GM19463 (cell line): ENCODE data around the gene ERP27.

Experiments
- ATAC-seq: cut with Tn5 transposase; IDR thresholded peaks from one replicate; pipeline ENCODE4 v1.9.1; 2021; ENCODE audit warnings: mild to moderate bottlenecking, moderate library complexity; ENCODE audit not compliant: unreplicated experiment

Gene ERP27

DNA sequence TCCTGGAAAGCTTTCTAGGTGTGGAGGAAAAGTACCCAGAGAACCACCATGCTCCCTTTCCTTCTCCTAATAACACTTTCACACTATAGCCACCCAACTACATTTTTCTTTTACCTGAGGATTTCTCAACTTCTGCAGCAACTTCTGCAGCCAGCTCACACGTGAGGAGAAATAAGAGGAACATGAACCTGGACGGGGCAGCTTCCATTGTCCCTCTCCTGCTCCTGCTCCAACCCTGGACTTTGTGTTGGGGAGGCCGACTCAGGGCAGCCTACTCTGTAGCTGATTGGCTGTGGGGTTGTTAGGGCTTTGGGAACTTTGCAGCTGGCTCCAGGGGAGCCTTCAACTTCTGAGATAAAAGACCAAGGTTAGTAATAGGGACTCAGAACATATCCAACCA is at the start of gene ERP27:
Gene ERP27 (minus strand): TSS at position 237 of the 400 bp plus-strand sequence. CDS start 29 bp downstream, at position 208.
- ATAC-seq: no peak

DNA sequence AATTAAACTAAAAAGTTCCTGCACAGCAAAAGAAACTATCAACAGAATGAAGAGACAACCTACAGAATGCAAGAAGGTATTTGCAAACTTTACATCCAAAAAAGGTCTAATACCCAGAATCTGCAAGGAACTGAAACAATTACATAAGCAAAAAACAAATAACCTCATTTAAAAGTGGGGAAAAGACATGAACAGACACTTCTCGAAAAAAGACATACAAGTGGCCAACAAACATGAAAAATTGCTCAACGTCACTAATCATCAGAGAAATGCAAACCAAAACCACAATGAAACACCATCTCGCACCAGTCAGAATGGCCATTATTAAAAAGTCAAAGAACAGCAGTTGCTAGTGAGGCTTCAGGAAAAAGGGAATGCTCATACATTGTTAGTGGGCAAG is 49.7 kb upstream of the ERP27 start:
- no peak for ATAC-seq

DNA sequence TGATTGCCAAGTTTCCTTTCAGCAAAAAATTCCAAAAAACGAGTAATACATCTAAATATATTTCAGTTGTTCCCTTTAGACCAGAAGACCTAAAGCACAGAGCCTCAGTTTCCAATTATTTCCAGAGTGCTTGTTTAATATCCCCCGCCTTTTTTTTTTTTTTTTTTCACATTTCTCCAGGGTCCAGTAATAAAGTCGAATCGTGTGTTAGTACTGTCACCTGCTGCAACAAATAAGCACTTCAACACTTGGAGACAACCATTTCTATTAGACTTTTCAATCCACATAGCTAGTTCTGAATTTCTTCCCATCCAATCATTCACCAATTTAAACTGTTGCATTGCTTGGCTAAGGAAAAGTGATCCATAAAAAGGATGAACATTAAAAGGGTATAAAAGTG is 48.1 kb upstream of the ERP27 start:
- no peak for ATAC-seq

DNA sequence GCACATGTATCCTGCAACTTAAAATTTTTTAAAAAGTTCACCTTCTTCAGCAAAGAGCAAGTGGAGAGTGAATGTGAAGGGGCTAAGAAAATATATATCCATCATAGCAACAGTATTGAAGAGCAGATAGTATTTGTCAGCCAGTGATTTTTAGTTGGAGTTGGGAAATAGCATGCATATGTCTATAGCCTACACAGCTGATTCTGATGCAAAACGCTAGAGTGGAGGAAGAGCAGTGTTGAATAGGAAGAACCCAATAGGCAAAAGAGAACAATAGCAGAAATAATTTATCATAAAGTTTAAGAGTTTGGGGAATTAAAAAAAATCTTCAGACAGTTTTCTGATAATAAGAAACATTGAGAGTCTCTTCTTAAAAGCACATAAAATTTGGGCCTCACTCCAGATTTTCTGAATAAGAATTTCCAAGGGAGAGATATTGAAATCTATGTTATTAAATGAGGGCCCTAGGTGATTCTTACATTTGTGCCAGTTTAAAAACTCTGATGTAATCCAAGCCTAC is 46.5 kb upstream of the ERP27 start:
- ATAC-seq: no peak

DNA sequence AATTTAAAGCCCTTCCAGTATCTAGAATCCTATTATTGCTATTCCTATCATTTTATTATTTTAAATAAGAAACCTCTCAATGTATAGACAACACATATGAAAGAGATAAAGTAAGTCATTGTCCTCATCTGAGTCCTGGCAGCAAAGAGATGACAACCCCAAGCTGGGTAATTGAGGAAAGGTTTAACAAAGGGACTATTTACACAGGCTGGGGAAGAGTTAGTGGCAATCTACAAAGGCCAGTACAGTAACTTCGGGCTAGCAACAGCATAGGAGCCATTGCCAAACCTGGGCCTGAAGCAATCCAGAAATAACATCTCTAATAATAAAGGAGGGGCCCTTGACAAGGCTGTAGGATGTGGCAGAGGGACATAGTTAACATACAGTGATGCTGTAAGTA is 45.7 kb upstream of the ERP27 start:
- no peak for ATAC-seq

DNA sequence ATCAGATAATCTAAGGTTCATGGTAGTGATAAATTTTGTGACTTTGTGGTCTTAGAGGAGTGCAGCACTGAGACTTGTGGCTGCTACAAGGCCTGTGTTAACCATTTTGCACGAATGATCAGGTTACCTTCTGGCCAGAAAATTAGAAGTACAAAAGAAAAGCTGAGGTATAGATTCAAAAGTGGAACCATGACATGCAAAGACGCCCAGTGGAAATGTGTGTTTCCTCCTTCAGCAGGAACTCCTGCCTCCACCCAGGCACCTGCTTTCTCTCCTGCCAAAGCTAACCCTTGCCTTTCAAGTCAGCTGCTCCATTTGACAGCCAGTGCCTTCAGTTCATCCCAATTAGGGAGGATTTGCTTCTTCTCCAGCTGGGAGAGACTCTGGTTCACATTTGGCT is 44.7 kb upstream of the ERP27 start:
- no peak for ATAC-seq

DNA sequence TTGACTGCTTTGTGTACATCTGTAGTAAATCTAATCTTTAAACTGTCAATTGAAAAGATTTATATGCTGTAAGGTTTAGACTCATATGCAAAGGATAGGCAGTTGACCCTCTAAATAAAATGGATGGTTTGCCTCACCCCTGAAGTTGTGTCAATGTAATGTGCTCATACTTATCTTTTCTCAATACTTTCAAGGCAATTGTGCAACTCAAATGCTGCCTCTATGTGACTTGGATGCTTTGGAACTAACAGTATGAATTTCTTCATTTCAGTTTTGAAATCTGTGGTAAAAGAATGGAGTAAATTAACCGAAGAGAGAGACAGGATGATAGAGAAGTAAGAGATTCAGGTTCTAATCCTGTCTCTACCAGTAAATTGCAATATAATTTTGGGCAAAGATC is 44.2 kb upstream of the ERP27 start:
- no peak for ATAC-seq

DNA sequence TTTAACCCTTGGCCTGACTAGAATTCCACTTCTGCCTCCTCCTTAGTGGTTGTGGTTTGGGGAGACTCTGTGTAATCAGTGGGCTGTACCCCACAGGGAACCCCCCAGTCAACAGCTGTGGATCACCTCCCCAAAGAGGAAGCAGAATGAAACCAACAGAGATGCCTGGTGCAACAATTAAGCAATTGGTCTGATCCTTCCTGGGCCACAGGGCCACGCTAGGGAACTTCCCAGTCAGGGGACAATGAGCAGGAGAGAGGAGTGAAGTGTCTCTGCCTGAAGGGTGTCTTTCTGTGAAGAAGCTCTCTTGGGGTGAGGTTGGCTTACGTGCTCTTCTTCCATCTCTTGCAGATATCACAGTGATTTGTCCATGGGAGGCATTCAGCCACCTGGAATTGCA is 42.7 kb upstream of the ERP27 start:
- no peak for ATAC-seq

DNA sequence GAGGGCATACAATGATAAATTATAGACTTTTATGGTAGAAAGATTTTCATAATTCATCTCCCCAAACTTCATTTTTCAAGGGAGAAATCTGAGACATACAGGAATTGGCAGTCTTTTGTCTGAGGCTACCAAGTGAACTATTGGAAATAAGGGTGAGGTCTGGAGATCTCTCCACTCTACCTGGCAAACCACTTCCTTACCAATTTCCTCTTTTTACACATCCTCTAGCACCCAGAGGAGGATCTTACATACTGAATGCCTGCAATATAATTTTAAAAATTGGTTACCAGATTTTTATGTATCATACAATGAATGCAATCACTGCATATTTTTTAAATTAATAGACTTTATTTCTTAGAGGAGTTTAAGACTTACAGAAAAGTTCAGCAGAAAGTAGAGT is 41.1 kb upstream of the ERP27 start:
- no peak for ATAC-seq

DNA sequence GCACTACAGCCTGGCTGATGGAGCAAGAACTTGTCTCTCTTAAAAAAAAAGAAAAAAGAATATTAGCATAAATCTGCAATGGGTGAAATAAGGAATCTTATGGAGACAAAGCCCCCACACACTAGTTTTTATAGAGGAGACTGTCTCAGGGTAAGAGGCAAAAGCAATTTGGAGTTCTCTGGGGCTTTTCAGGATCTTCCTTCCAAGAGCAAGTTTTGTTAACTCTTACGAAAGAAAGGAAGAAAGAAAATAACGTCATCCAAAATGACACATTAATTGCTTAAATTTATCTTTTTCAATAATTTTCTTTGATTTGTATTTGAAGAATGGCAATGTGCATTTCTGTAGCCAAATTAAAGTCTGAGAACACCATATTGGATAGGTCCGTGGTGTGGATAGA is 38.3 kb upstream of the ERP27 start:
- no peak for ATAC-seq

DNA sequence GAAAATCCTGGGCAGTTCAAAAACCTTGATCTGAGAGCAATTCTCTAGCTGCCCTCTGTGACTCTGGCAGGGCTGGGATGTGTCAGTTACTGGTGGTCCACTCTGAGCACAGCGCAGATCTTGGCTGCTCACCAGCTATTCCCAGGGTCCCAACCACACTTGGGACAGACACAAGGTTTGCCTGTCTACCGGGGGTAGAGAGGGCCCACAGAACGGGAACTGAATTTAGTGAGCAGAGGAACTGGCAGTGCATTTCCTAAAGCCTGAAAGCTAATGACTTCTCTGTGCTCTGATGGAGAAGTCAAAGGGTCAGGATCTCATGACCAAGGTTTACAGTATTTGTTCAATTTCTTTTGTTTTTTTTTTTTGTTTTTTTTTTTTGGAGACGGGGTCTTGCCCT is 37.1 kb upstream of the ERP27 start:
- no peak for ATAC-seq

DNA sequence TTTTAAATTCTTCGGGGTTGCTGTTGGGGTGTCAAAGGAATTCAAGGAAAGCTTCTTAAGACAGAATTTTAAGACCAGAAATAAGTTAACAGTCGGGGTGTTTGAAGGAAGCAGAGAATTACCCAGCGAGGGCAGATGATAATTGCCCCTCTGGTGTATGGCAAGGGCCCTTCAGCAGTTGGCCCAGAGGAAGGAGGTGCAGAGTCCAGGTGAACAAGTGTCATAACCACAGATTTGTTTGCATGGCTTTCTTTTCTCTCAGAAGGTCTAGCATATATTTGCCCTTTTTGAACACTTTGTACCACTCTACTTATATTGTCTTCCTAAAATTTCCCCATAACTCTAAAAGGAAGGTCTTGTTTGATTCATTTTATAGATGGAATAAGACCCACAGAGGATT is 36.3 kb upstream of the ERP27 start:
- no peak for ATAC-seq

DNA sequence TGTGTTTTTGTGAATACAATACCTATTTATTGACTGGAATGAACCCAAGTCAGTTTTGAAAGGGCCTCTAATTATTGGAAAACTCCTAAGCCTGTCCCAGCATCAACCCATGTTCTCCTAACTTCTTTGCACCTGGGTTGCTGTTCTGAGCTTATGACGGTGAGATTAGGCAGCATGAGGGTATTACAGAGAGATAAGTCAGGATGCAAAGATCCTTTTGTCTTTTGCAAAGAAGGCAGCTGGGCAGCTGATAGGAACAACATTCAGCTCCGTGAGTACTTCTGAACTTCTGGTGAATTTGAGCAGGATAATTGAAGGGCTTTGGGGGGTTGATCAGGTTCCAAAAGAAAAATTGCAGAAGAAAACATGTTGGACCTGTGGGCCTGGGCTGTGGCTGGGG is 34.5 kb upstream of the ERP27 start, which contains the start of gene PDE6H:
Gene PDE6H (plus strand): TSS at position 227 of the 400 bp plus-strand sequence. CDS start 4,971 bp downstream, outside the sequence.
- ATAC-seq: no peak

DNA sequence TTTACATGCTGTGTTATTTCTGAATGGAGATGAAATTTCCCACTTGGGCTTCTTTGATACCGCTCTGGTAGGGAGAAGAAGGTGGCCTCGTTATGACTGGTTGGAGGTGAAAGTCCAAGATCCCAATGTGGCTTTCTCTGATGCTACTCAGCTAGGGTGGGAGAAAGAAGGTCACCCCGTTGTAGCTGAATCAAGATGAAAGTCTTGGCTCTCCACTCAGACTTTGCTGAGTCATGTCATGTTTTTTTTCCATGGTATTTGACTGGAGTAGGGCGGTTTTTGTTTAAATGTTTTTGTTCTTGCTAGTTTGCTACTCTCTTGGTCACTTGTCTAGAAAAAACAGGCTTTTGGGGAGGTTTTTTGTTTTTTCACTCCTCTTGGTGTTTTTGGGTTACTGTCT is 32.1 kb upstream of the ERP27 start:
- no peak for ATAC-seq

DNA sequence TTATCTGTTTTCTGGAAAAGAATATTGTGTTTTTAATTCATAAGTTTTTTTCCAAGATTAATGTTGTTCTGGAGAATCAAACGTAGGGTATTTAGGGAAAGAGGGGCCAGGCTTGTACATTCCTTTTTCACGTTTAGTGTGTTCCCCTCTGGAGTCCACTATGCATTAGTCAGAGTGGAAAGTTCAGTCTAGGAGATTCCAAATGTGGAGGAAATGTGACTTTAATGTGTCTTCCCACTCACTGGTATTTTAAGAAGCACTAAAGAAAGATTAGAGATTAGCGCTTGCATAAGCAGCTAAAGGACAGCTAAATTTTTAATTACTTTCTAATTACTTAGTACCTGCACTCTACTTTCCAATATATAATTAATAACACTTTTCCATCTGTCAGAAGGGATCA is 30.1 kb upstream of the ERP27 start:
- no peak for ATAC-seq

DNA sequence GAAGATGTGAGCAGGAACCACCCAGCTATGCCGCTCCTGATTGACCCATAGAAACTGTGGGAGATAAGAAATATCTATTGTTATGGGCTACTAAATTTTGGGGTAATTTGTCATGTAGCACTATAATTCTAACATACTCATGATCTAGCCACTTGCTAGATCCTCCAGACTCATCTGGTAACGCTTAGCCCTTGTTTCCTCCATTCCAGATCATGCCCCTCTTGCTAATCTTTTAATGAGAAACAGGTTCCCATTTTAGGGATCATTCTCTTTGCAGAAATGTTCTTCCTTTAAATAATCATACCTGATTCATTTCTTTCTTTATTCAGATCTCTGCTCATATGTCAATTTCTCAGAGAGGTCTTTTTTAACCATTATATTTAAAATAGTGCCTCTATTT is 26.9 kb upstream of the ERP27 start:
- ATAC-seq: no peak

DNA sequence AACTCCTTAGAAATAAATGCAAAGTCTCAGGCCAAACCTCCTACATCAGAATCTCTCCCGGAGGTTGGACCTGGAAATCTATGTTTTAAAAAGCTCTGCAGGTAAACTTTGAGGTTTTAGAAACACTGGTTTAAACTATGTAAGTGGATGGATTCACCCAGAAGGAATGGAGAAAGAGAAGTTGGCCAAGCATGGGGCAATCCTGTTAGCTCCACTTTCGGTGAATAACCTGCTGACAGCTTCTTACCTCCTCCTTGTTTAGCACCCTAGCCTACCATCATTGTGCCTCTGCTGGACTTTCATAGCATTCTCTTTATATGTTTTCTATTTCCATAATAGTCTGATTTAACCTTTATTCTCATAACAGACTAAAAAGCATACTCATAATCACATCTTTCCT is 26.1 kb upstream of the ERP27 start:
- ATAC-seq: no peak

DNA sequence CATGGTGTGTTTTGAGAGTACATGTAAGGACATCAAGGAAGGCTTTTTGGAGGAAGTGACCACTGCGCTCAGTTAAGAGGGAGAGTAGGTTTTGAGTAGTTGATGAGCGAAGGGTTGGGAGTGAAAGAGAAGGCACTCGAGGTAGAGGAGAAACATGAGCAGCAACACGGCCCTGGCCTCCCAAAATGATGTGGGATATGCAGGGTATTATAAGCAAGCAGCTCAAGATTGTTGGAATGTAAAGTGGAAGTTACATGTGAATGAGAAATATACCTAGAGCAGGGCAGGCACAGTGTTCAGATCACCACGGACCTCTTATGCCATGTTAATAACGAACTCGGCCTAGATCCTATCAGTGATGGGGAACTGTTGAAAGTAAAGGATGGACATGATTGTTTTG is 25.2 kb upstream of the ERP27 start:
- no peak for ATAC-seq

DNA sequence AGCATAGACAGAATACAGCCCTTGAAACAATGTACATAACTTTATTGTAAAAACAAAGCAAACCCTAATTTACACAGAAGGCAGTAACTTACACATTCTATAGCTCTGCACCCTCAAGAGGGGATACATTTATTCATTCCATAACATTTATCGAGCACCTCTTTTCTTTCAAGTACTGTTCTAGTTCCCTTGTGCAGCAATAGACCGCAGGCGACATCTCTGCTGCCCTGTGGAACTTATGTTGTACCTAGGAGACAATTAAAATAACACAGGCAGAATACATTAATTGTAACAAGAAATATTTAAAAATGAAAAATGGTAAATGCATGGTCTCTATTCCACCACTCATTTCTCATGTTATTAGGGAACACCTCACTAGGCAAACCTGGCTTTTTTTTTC is 24.5 kb upstream of the ERP27 start:
- no peak for ATAC-seq

DNA sequence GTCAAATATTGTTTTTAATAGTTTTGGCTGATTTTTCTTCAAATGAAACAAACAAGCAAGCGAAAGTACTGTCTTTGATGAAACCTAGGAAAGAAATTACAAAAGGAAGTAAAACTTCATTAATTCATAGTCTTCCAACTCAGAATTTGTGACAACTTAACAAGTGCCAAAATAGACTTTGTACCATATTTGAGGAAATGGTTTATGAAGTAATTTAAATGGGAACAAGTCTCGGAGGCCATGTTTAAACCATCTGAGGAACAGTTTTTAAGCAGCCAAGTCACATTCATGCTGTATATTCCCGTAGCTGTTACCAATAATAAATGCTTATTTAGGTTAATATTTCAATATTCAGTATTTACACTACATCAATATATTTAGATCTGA is 23.8 kb upstream of the ERP27 start:
- no peak for ATAC-seq

DNA sequence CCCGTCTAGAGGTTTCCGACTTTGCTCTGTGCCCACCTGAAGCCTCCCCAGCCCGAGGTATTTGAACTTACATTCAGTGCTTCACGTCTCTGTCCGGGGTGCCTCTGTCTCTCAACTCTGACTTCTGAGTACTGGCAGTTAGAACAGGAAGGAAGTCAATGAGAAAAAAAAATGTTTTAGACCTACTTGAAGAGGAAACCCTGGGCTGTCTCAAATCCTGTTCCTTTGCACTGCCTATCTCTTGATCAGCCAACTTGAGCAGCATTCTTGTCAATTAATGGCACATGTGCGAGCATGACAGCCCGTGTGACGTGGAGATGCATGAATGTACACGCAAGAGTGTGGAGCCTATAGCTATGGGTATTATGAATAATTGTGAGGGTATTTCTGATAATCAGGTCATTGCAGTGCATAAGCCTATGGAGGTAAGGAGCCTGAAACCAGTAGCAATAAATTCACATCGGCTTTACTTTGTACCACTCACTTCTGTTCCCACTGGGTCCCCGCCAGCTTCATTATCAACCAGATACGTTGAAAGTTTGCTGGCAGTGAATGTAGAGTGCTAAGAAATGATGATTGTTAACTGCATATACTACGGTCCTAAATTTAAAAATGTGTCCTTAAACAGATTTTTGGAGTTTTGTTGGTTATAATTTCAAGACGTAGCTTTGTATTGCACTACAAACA is 23.3 kb upstream of the ERP27 start, which contains the start of gene ARHGDIB:
Gene ARHGDIB (minus strand): TSS at position 136 of the 687 bp plus-strand sequence. CDS start 10,889 bp downstream, outside the sequence.
- peak; percentile 62 for ATAC-seq

DNA sequence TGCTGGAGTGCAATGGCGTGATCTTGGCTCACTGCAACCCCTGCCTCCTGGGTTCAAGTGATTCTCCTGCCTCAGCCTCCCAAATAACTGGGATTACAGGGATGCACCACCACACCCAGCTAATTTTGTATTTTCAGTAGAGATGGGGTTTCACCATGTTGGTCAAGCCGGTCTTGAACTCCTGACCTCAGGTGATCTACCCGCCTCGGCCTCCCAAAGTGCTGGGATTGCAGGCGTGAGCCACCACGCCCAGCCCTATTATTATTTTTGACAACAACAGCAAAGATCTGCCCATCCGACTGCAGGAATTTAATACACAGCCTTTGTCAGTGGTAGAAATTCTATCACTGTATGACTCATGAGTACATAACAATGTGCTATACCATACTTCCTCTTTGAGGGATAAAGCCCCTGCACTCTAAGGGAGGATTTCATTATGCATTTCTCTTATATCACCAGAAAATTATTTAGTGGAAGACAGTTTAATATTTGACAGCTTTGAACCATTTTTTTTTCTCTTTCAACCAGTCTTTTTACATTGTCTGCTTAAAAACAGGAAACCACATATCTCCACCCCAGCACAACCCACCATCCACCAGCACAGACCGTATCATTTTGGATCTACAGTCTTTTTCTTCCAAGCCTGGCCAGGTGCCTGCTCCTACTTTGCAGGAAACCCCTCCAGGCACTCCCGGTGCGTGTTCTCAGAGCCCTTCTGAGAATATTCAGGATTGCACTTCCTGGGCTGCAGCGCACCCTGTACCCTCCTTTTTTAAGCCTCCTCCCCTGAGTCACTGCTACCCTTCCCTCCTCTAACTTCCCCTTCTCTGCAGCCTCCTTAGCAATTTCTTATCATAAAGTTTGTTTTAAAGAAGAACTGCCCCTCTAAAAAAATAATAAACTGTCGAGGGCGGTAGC is 22.5 kb upstream of the ERP27 start:
- ATAC-seq: peak; percentile 30
